GM23338 (cell line): Measurements from ENCODE around the gene COMP. TPM values are rescaled to one million over a fixed set of nuclear protein-coding genes. Genes with fewer than 3 reads are reported as not detected.

Experiments used
- ATAC-seq: fragments of 200-7000 bp; cut with Tn5 transposase; 3 replicates; pipeline ENCODE4 v1.9.1; 2020
- DNase-seq: peaks from one replicate; pipeline ENCODE4 v3.0.0-alpha.2; 2015; ENCODE audit warnings: low spot score
- H2AFZ ChIP-seq: fragments of 200-600 bp; sonication (generic); 2 replicates; pipeline ENCODE4 v1.8.0; 2016; ENCODE audit warnings: antibody characterized with exemption, mild to moderate bottlenecking, moderate library complexity
- H3F3A ChIP-seq: fragments of 200-600 bp; sonication (generic); replicated peaks from 2 replicates; pipeline ENCODE4 v1.8.0; 2017; ENCODE audit warnings: antibody characterized with exemption, mixed run types, low read depth
- H3K27ac ChIP-seq: fragments of 200-600 bp; sonication (generic); 2 replicates; pipeline ENCODE4 v1.6.1; 2016; ENCODE audit warnings: low read depth
- H3K27me3 ChIP-seq: fragments of 200-600 bp; sonication (generic); 2 replicates; pipeline ENCODE4 v1.8.0; 2016; ENCODE audit warnings: mild to moderate bottlenecking, mixed run types, moderate library complexity; ENCODE audit not compliant: insufficient read depth
- H3K36me3 ChIP-seq: fragments of 200-600 bp; sonication (generic); 2 replicates; pipeline ENCODE4 v1.8.0; 2016; ENCODE audit warnings: mild to moderate bottlenecking; ENCODE audit not compliant: insufficient read depth
- H3K4me1 ChIP-seq: fragments of 200-600 bp; sonication (generic); 2 replicates; pipeline ENCODE4 v1.8.0; 2016; ENCODE audit warnings: mild to moderate bottlenecking, moderate library complexity; ENCODE audit not compliant: insufficient read depth
- H3K4me2 ChIP-seq: fragments of 200-600 bp; sonication (generic); 2 replicates; pipeline ENCODE4 v1.7.1; 2017; ENCODE audit warnings: mixed run types
- H3K4me3 ChIP-seq: fragments of 200-600 bp; sonication (generic); 2 replicates; pipeline ENCODE4 v1.6.1; 2016; ENCODE audit warnings: mixed run types
- H3K79me2 ChIP-seq: fragments of 200-600 bp; sonication (generic); replicated peaks from 2 replicates; pipeline ENCODE4 v1.8.0; 2017; ENCODE audit warnings: mild to moderate bottlenecking; ENCODE audit not compliant: insufficient read depth
- H3K9me2 ChIP-seq: fragments of 200-600 bp; sonication (generic); 2 replicates; pipeline ENCODE4 v1.8.0; 2017; ENCODE audit not compliant: insufficient read depth
- H4K20me1 ChIP-seq: fragments of 200-600 bp; sonication (generic); replicated peaks from 2 replicates; pipeline ENCODE4 v1.8.0; 2017; ENCODE audit warnings: mild to moderate bottlenecking; ENCODE audit not compliant: insufficient read depth
- H3K27ac Mint-ChIP-seq: 2 replicates; pipeline ENCODE4 v1.8.0; 2020; ENCODE audit warnings: inconsistent platforms, mild to moderate bottlenecking, moderate library complexity, mixed read lengths
- H3K27me3 Mint-ChIP-seq: 3 replicates; pipeline ENCODE4 v1.8.0; 2022; ENCODE audit warnings: low read depth, mild to moderate bottlenecking, moderate library complexity, mixed read lengths, inconsistent platforms; ENCODE audit not compliant: insufficient read depth, poor library complexity
- H3K36me3 Mint-ChIP-seq: 3 replicates; pipeline ENCODE4 v1.8.0; 2021; ENCODE audit warnings: low read depth, mild to moderate bottlenecking, inconsistent platforms, moderate library complexity, mixed read lengths
- H3K4me1 Mint-ChIP-seq: 3 replicates; pipeline ENCODE4 v1.8.0; 2020; ENCODE audit warnings: mild to moderate bottlenecking, inconsistent platforms, mixed read lengths
- H3K4me3 Mint-ChIP-seq: 3 replicates; pipeline ENCODE4 v1.8.0; 2021; ENCODE audit warnings: moderate library complexity, mild to moderate bottlenecking, inconsistent platforms, mixed read lengths
- H3K9me3 Mint-ChIP-seq: 3 replicates; pipeline ENCODE4 v1.8.0; 2020; ENCODE audit warnings: moderate library complexity, mild to moderate bottlenecking, inconsistent platforms, mixed read lengths
- CREB1 ChIP-seq: fragments of 250-450 bp; sonication (Bioruptor Pico); IDR thresholded peaks from 2 replicates; pipeline ENCODE4 v1.5.0; 2020; ENCODE audit warnings: low read depth, mild to moderate bottlenecking, moderate library complexity
- CTCF ChIP-seq, 2 experiments: fragments of 200-600 bp in 1 of 2; sonication (generic) in 1 of 2; conservative IDR thresholded peaks; 2 replicates each; pipeline versions ENCODE4 v1.5.1 to v1.6.1; 2016 to 2017; ENCODE audit warnings: antibody characterized with exemption in 2 of 2, low read depth in 2 of 2, mild to moderate bottlenecking in 2 of 2, moderate library complexity in 1 of 2
- ETS1 ChIP-seq: IDR thresholded peaks from 2 replicates; pipeline ENCODE4 v1.6.1; 2016; ENCODE audit warnings: antibody characterized with exemption
- EZH2 ChIP-seq: fragments of 200-600 bp; sonication (generic); IDR thresholded peaks from one replicate; pipeline ENCODE4 v1.8.0; 2017; ENCODE audit warnings: antibody characterized with exemption, mild to moderate bottlenecking, low read depth; ENCODE audit not compliant: unreplicated experiment
- EZH2phosphoT487 ChIP-seq: fragments of 200-600 bp; sonication (generic); IDR thresholded peaks from one replicate; pipeline ENCODE4 v1.8.1; 2018; ENCODE audit warnings: antibody characterized with exemption; ENCODE audit not compliant: unreplicated experiment
- JUNB ChIP-seq: IDR thresholded peaks from one replicate; pipeline ENCODE4 v1.6.1; 2016; ENCODE audit warnings: antibody characterized with exemption; ENCODE audit not compliant: unreplicated experiment
- NANOG ChIP-seq: IDR thresholded peaks from 2 replicates; pipeline ENCODE4 v1.6.1; 2016; ENCODE audit warnings: antibody characterized with exemption, borderline replicate concordance
- POLR2AphosphoS5 ChIP-seq: IDR thresholded peaks from 2 replicates; pipeline ENCODE4 v1.6.1; 2016; ENCODE audit warnings: antibody characterized with exemption, low read depth
- REST ChIP-seq: IDR thresholded peaks from one replicate; pipeline ENCODE4 v1.6.1; 2018; ENCODE audit warnings: antibody characterized with exemption; ENCODE audit not compliant: unreplicated experiment
- STAT1 ChIP-seq: IDR thresholded peaks from one replicate; pipeline ENCODE4 v1.6.1; 2016; ENCODE audit warnings: antibody characterized with exemption; ENCODE audit not compliant: unreplicated experiment
- ZNF114 ChIP-seq: fragments of 250-450 bp; sonication (Bioruptor Pico); IDR thresholded peaks from 2 replicates; pipeline ENCODE4 v1.5.0; 2020; ENCODE audit warnings: mild to moderate bottlenecking, moderate library complexity
- ZNF331 ChIP-seq: fragments of 250-450 bp; sonication (Bioruptor Pico); IDR thresholded peaks from 2 replicates; pipeline ENCODE4 v1.5.0; 2020; ENCODE audit warnings: low read depth, mild to moderate bottlenecking, moderate library complexity
- ZNF462 ChIP-seq: fragments of 250-450 bp; sonication (Bioruptor Pico); IDR thresholded peaks from 2 replicates; pipeline ENCODE4 v1.5.0; 2020; ENCODE audit warnings: mild to moderate bottlenecking, moderate library complexity
- polyA plus RNA-seq: library from polyadenylated mRNA; unstranded; fragments of >200 nt; fragmentation: Nextera tagmentation; extraction: Ambion mirVana; gene quantifications from 2 replicates; pipeline ENCODE4 v1.2.1, GENCODE V29; 2016
- total RNA-seq: library from RNA; depleted of rRNA; stranded (reverse); fragments of >200 nt; shearing (Covaris generic); gene quantifications from 2 replicates; pipeline ENCODE4 v1.2.3, GENCODE V29; 2014

COMP gene
- total and polyA plus RNA-seq, 2 experiments from 2014 or later, result 0.58 to 0.63 TPM

- H3K79me2 ChIP-seq, result no peaks in the 10 kb centered on the region
- Mint-ChIP-seq H3K27ac (no peak overlapping the region), H3K9me3 (no peaks in the 10 kb centered on the region), H3K4me1 (no peaks in the 10 kb centered on the region), H3K4me3 (no peak overlapping the region; the same call in 2 of the 3 replicates), H3K36me3 (no peaks in the 10 kb centered on the region), H3K27me3 (peaks cover 54% of the 10 kb centered on the region)
- no peak overlapping the region for H2AFZ ChIP-seq
- peaks cover 10% of the 10 kb centered on the region for H4K20me1 ChIP-seq
- H3K4me3 ChIP-seq, result no peak overlapping the region
- H3K27ac ChIP-seq, result no peak overlapping the region
- no peak overlapping the region for H3K4me2 ChIP-seq
- H3K36me3 ChIP-seq, result no peaks in the 10 kb centered on the region
- no peaks in the 10 kb centered on the region for H3K4me1 ChIP-seq
- H3K9me2 ChIP-seq, result no peaks in the 10 kb centered on the region
- DNase-seq (no peak), ATAC-seq (no peak)
- peaks cover 91% of the 10 kb centered on the region for H3K27me3 ChIP-seq
- TF ChIP-seq POLR2AphosphoS5 (no peak), REST (no peak), EZH2 (no peak), NANOG (no peak), ZNF462 (CRISPR knock-in tag) (no peak), ZNF114 (CRISPR knock-in tag) (no peak), EZH2phosphoT487 (no peak), CTCF (conservative IDR thresholded peaks at IDR 0.05; ENCODE audit: low read depth in 2 of 2) (no peak), STAT1 (no peak), CREB1 (CRISPR knock-in tag) (no peak), ETS1 (no peak), ZNF331 (CRISPR knock-in tag) (no peak), JUNB (no peak)
- H3F3A ChIP-seq, result no peaks in the 10 kb centered on the region
Measured at GRCh38 chr19:18770663-18771327, 20.3 kb downstream of the COMP start.
